22Rv1 (cell line): Measurements from ENCODE around the gene FOLR1.
"Not testable (repeated sequence)": the region's sequence is repeated elsewhere in the genome, so short reads cannot be mapped to it uniquely, and the experiment has no call there.

Experiments
- H3K27ac ChIP-seq: fragments of 450-650 bp; 2 replicates; pipeline ENCODE4 v1.5.1; 2017
- CTCF ChIP-seq: fragments of 450-650 bp; IDR thresholded peaks from 2 replicates; pipeline ENCODE4 v1.5.1; 2017; ENCODE audit warnings: mild to moderate bottlenecking
- ZFX ChIP-seq: fragments of 450-650 bp; IDR thresholded peaks from 2 replicates; pipeline ENCODE4 v1.6.1; 2017; ENCODE audit warnings: antibody characterized with exemption, borderline replicate concordance

FOLR1 gene

GRCh38 chr11:72177656-72178055 is 14.3 kb upstream of the FOLR1 start:
- TF ChIP-seq CTCF (no peak), ZFX (no peak)
- no peak overlapping the region for H3K27ac ChIP-seq

DNA sequence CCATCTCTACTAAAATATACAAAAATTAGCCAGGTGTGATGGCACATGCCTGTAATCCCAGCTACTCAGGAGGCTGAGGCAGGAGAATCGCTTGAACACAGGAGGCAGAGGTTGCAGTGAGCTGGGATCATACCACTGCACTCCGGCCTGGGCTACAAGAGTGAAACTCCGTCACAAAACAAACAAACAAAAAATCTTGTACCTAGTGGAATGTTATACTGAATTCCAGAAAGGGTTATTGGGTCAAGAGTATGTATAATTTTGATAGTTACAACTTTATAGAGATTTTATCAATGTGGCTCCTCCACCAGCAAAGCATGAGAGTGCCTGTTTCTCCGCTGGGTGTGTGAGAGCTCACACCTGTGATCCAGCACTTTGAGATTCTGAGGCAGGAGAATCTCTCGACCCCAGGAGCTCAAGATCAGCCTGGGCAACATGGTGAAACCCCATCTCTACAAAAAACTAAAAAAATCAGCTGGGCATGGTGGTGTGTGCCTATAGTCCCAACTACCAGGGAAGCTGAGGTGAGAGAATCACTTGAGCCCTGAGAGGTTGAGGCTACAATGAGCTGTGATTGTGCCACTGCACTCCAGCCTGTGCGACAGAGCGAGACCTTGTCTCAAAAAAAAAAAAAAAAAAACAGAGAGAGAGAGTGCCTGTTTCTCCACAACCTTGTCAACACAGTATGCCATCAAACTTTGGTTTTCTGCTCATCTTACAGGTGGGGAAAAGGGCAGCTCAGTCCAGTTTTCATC is 12.7 kb upstream of the FOLR1 start:
- no peak overlapping the region for H3K27ac ChIP-seq
- TF ChIP-seq CTCF = no peak

DNA sequence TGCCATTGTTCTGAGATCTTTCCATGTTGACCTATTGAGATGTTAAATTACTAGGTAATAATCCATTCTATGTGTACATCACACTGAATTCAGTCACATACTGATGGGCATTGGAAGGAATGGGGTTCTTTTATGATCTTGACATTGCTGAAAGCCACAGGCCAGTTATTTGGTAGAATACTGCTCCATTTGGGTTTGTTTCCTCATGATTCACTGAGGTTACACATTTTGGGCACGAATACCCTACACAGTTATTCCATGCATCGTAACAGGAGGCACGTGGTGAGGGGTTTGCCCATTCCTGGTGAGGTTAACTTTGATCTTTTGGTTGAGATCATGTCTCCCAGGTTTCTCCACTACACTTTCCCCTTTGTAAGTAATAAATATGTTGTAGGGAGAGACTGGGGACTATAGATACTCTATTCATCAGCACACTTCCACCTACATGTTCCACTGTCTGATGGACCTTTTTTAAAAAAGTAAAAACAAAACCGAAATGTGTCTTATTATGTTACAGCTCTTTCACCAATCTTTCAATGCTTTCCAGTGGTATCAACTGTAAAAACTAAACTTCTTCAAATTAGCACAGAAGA is 12.0 kb upstream of the FOLR1 start:
- no peak overlapping the region for H3K27ac ChIP-seq
- TF ChIP-seq CTCF (no peak), ZFX (no peak)

- not testable (repeated sequence) for H3K27ac ChIP-seq
These were observed 10.9 kb upstream of the FOLR1 start for GRCh38 chr11:72180892-72181552.

DNA sequence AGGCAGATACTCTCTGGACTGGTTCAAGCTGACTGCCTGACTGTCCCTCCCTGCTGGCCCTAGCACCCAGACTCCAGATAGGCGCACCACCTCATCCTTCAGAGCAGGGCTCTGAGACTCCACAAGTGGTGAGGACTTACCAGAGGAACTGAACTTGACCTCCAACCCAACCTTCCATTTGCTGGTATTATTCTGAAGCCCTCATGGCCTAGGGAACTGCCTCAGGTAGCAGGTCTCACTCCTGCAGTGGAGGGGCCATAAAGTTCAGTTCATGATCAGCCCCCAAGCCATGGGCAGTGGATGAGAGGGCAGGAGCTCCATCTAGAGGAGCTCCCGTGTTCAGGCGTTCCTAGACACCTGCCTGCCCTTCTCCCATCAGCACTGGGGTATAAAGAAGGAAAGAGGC is 10.4 kb upstream of the FOLR1 start:
- H3K27ac ChIP-seq = not testable (repeated sequence)

DNA sequence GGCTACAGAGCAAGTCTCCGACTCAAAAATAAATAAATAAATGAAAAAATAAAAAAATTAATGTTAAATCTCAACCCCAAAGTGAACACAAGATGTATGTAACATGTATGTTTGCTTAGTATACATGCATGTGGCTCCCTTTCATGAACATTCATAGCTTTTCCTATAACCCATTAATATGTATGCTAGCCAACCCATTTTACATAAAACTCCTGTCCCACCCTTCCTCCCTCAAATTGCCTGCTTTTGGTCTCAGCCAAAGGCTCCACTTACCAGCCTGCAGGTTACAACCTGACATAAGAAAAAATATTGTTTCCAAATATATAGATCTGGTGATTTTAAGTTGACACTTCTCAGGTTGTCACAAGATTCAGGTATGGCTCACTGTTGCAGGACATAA is 3.7 kb upstream of the FOLR1 start:
- no peak overlapping the region for H3K27ac ChIP-seq
- TF ChIP-seq CTCF = no peak
- no peak for TF ChIP-seq ZFX

GRCh38 chr11:72189455-72190250 is 2.3 kb upstream of the FOLR1 start:
- TF ChIP-seq ZFX (no peak), CTCF (no peak)
- H3K27ac ChIP-seq = no peak overlapping the region

DNA sequence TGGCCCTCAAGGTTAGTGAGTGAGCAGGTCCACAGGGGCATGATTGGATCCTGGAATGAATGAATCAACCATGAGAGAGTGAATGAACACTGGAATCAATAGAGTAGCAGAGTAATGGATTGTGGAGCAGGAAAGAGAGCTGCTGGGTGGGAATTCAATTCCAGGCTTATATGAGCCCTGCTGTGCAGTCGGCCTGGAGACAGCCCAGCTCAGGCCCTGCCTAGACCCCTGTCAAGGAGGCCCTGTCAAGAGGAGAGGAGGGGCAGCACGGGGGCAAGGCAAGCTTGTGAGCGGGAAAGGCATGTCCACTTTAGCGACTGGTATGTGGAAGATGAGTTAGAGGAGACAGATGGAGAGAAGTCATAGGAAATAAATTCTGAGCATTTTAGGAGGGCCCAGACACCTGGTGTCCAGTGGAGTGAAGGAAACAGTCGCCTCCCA is 1.3 kb upstream of the FOLR1 start:
- no peak overlapping the region for H3K27ac ChIP-seq
- no peak for TF ChIP-seq CTCF
- no peak for TF ChIP-seq ZFX
